Glomerular endothelial cell (primary cell): Measurements from ENCODE around the gene TMEM52. TPM values are rescaled to one million over a fixed set of nuclear protein-coding genes. Genes with fewer than 3 reads are reported as not detected.
"Not testable (repeated sequence)": the region's sequence is repeated elsewhere in the genome, so short reads cannot be mapped to it uniquely, and the experiment has no call there.

Experiments used
- DNase-seq: peaks from one replicate; pipeline ENCODE4 v3.0.0-alpha.2; 2011; ENCODE audit warnings: low read depth, low spot score; ENCODE audit errors: extremely low read depth
- total RNA-seq: library from RNA; depleted of rRNA; stranded (reverse); fragments of >200 nt; gene quantifications from 2 replicates; pipeline ENCODE4 v1.2.3, GENCODE V29; 2015

Gene TMEM52
- total RNA-seq, 1 donor from 2014 or later: 0.18 TPM

- DNase-seq: no peak
Observed at GRCh38 chr1:1895456-1896336, 23.4 kb downstream of the TMEM52 start.

GRCh38 chr1:1895060-1895418, 24.0 kb downstream of the TMEM52 start:
- DNase-seq: no peak

GRCh38 chr1:1894354-1895059, 24.6 kb downstream of the TMEM52 start:
- DNase-seq: no peak

- DNase-seq: no peak
Observed at GRCh38 chr1:1893997-1894353, 25.1 kb downstream of the TMEM52 start.

- no peak for DNase-seq
Observed at GRCh38 chr1:1893291-1893985, 25.6 kb downstream of the TMEM52 start.

GRCh38 chr1:1892763-1893120, 26.3 kb downstream of the TMEM52 start:
- no peak for DNase-seq

GRCh38 chr1:1892079-1892762, 26.9 kb downstream of the TMEM52 start:
- DNase-seq: no peak

GRCh38 chr1:1891349-1892078, 27.6 kb downstream of the TMEM52 start:
- DNase-seq: no peak

- no peak for DNase-seq
Observed at GRCh38 chr1:1890506-1891348, 28.4 kb downstream of the TMEM52 start, which contains the start of gene GNB1. Gene GNB1 (minus strand): TSS chr1:1891087. CDS start chr1:1825453, 65,634 bp downstream.

- no peak for DNase-seq
Observed at GRCh38 chr1:1889847-1890505, 29.1 kb downstream of the TMEM52 start.

- no peak for DNase-seq
Observed at GRCh38 chr1:1889090-1889750, 29.9 kb downstream of the TMEM52 start.

- DNase-seq: not testable (repeated sequence)
Observed at GRCh38 chr1:1883890-1884289, 35.2 kb downstream of the TMEM52 start.

GRCh38 chr1:1883092-1883873, 35.8 kb downstream of the TMEM52 start:
- DNase-seq: no peak

GRCh38 chr1:1881727-1882126, 37.4 kb downstream of the TMEM52 start:
- no peak for DNase-seq

GRCh38 chr1:1880617-1881312, 38.3 kb downstream of the TMEM52 start:
- no peak for DNase-seq

- DNase-seq: no peak
Observed at GRCh38 chr1:1879942-1880341, 39.1 kb downstream of the TMEM52 start.

GRCh38 chr1:1877865-1878436, 41.1 kb downstream of the TMEM52 start:
- DNase-seq: no peak
